ENCODE data around the gene TMEM145.
"Not testable (repeated sequence)": the region's sequence is repeated elsewhere in the genome, so short reads cannot be mapped to it uniquely, and the experiment has no call there.

Gene TMEM145

DNA sequence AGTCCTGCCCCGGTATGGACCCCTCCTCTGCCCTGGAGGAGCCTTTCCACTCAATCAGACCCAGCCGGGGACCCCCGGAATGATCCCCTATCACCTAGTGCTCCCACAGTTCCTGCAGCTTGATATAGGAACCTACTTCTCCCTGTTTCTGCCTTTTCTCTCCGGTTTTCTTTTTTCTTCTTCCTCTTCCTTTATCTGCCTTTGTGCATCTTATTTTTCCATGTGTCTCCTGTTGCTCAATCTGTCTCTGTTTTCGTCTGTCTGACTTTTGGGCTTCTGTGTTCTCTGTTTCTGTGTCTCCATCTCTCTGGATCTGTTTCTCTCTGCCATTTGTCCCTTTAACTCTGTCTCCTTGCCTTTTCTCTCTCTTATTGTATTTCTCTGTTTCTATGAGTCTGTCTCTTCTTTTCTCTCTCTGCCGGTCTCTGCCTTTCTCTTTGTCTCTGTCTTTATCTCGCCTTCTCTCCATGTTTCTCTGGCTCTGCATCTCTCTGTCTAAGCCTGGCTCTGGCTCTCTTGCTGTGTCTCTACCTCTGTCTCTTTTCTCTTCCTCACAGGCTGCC lies 22.3 kb downstream of the TMEM145 start:
- DNase-seq (ENCODE audit: low read depth, low spot score): no peak
- TF ChIP-seq, protein P1, sequence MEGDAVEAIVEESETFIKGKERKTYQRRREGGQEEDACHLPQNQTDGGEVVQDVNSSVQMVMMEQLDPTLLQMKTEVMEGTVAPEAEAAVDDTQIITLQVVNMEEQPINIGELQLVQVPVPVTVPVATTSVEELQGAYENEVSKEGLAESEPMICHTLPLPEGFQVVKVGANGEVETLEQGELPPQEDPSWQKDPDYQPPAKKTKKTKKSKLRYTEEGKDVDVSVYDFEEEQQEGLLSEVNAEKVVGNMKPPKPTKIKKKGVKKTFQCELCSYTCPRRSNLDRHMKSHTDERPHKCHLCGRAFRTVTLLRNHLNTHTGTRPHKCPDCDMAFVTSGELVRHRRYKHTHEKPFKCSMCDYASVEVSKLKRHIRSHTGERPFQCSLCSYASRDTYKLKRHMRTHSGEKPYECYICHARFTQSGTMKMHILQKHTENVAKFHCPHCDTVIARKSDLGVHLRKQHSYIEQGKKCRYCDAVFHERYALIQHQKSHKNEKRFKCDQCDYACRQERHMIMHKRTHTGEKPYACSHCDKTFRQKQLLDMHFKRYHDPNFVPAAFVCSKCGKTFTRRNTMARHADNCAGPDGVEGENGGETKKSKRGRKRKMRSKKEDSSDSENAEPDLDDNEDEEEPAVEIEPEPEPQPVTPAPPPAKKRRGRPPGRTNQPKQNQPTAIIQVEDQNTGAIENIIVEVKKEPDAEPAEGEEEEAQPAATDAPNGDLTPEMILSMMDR (IDR thresholded peaks at IDR 0.05; ENCODE audit: low read depth, low read length): no peak
- no peak overlapping the region for H3K4me3 ChIP-seq (ENCODE audit: low read depth, low read length)
- in situ Hi-C loops (cut with HindIII; ENCODE audit: low sequenced_read_pairs): no loop called here

DNA sequence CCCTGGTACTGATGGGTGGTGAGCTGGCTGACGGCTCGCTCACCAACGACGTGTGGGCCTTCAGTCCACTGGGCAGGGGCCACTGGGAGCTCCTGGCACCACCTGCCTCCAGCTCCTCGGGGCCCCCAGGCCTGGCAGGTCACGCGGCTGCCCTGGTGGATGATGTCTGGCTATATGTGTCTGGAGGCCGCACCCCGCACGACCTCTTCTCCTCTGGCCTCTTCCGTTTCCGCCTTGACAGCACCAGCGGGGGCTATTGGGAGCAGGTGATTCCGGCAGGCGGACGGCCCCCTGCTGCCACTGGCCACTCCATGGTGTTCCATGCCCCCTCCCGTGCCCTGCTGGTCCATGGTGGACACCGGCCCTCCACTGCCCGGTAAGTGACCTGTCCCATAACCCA lies 22.9 kb downstream of the TMEM145 start:
- in situ Hi-C loops (cut with HindIII; ENCODE audit: low sequenced_read_pairs): no loop called here
- no peak for DNase-seq (ENCODE audit: low read depth, low spot score)
- TF ChIP-seq, protein P1 (IDR thresholded peaks at IDR 0.05; ENCODE audit: low read depth, low read length): no peak
- H3K4me3 ChIP-seq (ENCODE audit: low read depth, low read length): no peak overlapping the region

DNA sequence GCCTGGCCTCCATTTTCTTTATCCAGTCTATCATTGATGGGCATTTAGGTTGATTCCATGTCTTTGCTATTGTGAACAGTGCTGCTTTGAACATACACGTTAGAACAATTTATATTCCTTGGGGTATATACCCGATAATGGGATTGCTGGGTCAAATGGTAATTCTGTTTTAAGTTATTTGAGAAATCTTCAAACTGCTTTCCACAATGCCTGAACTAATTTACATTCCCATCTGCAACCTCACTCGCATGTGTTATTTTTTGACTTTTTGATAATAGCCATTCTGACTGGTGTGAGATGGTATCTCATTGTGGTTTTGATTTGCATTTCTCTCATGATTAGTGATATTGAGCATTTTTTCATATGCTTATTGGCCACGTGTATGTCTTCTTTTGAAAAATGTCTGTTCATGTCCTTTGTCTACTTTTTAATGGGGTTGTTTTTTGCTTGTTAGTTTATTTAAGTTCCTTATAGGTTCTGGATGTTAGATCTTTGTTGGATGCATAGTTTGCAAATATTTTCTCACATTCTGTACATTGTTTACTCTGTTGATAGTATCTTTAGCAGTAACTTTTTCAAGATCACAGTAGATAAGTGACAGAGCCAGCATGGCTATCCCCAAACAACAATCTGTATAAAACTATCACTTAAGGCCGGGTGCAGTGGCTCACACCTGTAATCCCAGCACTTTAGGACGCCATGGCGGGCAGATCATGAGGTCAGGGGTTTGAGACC lies 26.2 kb downstream of the TMEM145 start:
- H3K4me3 ChIP-seq (ENCODE audit: low read depth, low read length); in situ Hi-C loops (cut with HindIII; ENCODE audit: low sequenced_read_pairs); DNase-seq (ENCODE audit: low read depth, low spot score): not testable (repeated sequence)

DNA sequence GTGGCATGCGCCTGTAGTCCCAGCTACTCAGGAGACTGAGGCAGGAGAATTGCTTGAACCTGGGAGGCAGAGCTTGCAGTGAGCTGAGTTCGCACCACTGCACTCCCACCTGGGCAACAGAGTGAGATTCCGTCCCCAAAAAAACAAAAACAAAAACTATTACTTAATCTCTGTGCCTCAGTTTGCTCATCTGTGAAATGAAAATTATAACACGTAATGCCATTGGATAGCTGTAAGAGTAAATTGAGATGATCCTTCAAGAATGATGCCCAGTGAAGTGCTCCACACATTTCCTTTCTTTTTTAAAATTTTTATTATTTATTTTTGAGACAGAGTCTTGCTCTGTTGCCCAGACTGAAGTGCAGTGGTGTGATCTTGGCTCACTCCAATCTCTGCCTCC lies 26.8 kb downstream of the TMEM145 start:
- H3K4me3 ChIP-seq (ENCODE audit: low read depth, low read length); DNase-seq (ENCODE audit: low read depth, low spot score); in situ Hi-C loops (cut with HindIII; ENCODE audit: low sequenced_read_pairs): not testable (repeated sequence)

DNA sequence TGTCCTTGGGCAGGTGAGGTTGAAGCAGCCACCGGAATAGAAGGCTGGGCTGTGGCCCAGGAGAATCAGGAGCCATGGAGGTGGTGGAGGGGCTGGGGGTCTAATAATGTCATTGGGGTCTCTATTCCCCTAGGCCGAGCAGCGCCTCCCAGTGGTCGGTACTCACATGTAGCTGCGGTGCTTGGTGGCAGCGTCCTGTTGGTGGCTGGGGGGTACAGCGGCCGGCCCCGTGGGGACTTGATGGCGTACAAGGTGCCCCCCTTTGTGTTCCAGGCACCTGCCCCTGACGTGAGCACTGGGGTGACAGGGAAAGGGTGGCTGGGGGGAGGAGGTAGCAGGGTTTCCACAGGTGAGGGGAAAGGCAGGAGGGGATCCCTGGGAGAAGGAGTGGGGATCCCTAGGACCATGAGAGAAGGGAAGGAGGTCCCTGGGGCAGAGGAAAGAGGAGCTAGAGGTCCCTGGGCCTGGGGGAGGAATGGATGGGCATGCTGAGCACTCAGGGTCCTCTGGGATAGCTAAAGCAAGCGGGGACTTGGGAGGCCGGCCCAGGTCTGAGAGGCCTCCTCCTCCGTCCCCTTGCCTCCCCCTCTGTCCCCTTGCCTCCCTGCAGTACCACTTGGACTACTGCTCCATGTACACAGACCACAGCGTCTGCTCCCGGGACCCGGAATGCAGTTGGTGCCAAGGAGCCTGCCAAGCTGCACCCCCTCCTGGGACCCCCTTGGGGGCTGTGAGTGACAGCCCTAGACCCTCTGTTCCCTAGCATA lies 30.4 kb downstream of the TMEM145 start:
- no peak for DNase-seq (ENCODE audit: low read depth, low spot score)
- in situ Hi-C loops (cut with HindIII; ENCODE audit: low sequenced_read_pairs): no loop called here
- no peak overlapping the region for H3K4me3 ChIP-seq (ENCODE audit: low read depth, low read length)
- TF ChIP-seq, protein P1 (IDR thresholded peaks at IDR 0.05; ENCODE audit: low read depth, low read length): no peak

DNA sequence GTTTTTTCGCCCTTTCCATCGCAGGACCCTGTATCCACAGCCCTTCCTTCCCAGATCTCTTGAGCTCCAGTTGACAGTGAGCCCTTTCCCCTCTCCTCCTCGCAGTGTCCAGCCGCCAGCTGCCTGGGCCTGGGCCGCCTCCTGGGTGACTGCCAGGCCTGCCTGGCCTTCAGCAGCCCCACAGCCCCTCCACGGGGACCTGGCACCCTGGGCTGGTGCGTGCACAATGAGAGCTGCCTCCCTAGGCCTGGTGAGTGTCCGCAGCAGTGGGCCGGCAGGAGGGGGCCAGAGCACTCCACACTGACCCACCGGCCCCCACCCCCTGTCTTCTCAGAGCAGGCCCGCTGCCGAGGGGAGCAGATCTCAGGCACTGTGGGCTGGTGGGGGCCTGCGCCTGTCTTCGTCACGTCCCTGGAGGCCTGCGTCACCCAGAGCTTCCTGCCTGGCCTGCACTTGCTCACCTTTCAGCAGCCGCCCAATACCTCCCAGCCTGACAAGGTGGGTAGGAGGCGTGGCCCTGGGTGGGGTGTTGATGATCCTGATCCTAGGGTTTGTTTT lies 31.3 kb downstream of the TMEM145 start:
- H3K4me3 ChIP-seq (ENCODE audit: low read depth, low read length): no peak overlapping the region
- TF ChIP-seq, protein P1 (IDR thresholded peaks at IDR 0.05; ENCODE audit: low read depth, low read length): no peak
- in situ Hi-C loops (cut with HindIII; ENCODE audit: low sequenced_read_pairs): no loop called here
- DNase-seq (ENCODE audit: low read depth, low spot score): no peak

DNA sequence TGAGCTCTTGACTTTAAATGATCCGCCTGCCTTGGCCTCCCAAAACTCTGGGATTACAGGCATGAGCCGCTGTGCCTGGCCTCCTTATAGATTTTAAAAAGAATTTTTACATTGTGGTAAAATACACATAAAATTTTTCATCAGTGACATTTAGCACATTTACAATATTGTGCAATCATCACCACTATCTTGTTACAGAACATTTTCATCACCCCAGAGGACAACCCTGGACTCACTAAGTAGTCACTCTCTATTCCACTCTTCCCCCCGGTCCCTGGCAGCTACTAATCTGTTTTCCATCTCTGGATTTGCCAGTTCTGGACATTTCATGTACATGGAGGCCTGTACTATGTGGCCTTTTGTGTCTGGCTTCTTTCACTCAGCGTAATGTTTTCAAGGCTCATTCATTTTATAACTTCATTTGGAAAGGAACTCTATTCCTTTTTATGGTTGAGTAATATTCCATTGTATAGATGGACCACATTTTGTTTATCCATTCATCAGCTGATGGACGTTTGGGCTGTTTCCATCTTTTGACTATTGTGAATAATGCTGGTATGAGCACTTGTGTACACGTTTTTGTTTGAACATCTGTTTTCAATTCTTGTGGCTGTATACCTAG lies 32.2 kb downstream of the TMEM145 start:
- no peak for DNase-seq (ENCODE audit: low read depth, low spot score)
- in situ Hi-C loops (cut with HindIII; ENCODE audit: low sequenced_read_pairs): no loop called here
- no peak overlapping the region for H3K4me3 ChIP-seq (ENCODE audit: low read depth, low read length)
- TF ChIP-seq, protein P1 (IDR thresholded peaks at IDR 0.05; ENCODE audit: low read depth, low read length): no peak
